WI38 (cell line): Measurements from ENCODE around the gene MYO5C.

ENCODE experiments used
- H3K4me3 ChIP-seq: 2 replicates; pipeline ENCODE4 v1.5.1; 2011; ENCODE audit warnings: low read depth, mild to moderate bottlenecking, control low read depth, low read length
- CTCF ChIP-seq: IDR thresholded peaks from 2 replicates; pipeline ENCODE4 v1.5.1; 2012; ENCODE audit warnings: low read depth, mild to moderate bottlenecking, control low read depth, low read length

Gene MYO5C

GRCh38 chr15:52278135-52278534, 17.5 kb downstream of the MYO5C start:
- H3K4me3 ChIP-seq, result no peak overlapping the region
- no peak for TF ChIP-seq CTCF

GRCh38 chr15:52277575-52277974, 18.0 kb downstream of the MYO5C start:
- H3K4me3 ChIP-seq, result no peak overlapping the region
- no peak for TF ChIP-seq CTCF

- TF ChIP-seq CTCF, result no peak
- no peak overlapping the region for H3K4me3 ChIP-seq
Observed at GRCh38 chr15:52276256-52276770, 19.3 kb downstream of the MYO5C start.

GRCh38 chr15:52263563-52264282, 31.9 kb downstream of the MYO5C start:
- no peak for TF ChIP-seq CTCF

GRCh38 chr15:52262364-52262763, 33.2 kb downstream of the MYO5C start:
- H3K4me3 ChIP-seq, result no peak overlapping the region
- TF ChIP-seq CTCF, result no peak

More at GRCh38 chr15:52263563-52264282, 31.9 kb downstream of the MYO5C start:
- H3K4me3 ChIP-seq, result no peak overlapping the region

GRCh38 chr15:52261498-52262242, 33.9 kb downstream of the MYO5C start:
- no peak for TF ChIP-seq CTCF
- H3K4me3 ChIP-seq, result no peak overlapping the region

- H3K4me3 ChIP-seq, result no peak overlapping the region
Observed at GRCh38 chr15:52261026-52261425, 34.6 kb downstream of the MYO5C start.

More at GRCh38 chr15:52261026-52261425, 34.6 kb downstream of the MYO5C start:
- TF ChIP-seq CTCF, result no peak
